DOHH2 (cell line): ENCODE results near the gene MAX.

ENCODE experiments used
- EZH2phosphoT487 ChIP-seq: fragments of 200-600 bp; sonication (generic); IDR thresholded peaks from 2 replicates; pipeline ENCODE4 v1.6.1; 2017; ENCODE audit warnings: borderline replicate concordance, mild to moderate bottlenecking, antibody characterized with exemption, low read length, moderate library complexity, mixed read lengths
- TF ChIP-seq, protein P1 (sequence below): fragments of 200-600 bp; sonication (generic); IDR thresholded peaks from one replicate; pipeline ENCODE4 v1.5.1; 2014; ENCODE audit warnings: antibody characterized with exemption, mild to moderate bottlenecking, low read depth, low read length; ENCODE audit not compliant: poor library complexity, severe bottlenecking

DNA sequence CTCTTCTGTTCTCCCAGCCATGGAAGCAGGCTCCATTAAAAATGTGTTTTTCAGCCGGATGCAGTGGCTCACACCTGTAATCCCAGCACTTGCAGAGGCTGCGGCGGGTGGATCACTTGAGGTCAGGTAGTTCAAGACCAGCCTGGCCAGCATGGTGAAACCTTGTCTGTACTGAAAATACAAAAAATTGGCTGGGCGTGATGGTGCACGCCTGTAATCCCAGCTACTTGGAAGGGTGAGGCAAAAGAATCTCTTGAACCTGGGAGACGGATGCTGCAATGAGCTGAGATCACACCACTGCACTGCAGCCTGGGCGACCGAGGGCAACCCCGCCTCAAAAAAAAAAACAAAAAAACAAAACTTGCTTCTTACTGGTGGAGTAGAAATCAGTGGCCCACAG is 75.8 kb downstream of the MAX start:
- TF ChIP-seq, protein P1, sequence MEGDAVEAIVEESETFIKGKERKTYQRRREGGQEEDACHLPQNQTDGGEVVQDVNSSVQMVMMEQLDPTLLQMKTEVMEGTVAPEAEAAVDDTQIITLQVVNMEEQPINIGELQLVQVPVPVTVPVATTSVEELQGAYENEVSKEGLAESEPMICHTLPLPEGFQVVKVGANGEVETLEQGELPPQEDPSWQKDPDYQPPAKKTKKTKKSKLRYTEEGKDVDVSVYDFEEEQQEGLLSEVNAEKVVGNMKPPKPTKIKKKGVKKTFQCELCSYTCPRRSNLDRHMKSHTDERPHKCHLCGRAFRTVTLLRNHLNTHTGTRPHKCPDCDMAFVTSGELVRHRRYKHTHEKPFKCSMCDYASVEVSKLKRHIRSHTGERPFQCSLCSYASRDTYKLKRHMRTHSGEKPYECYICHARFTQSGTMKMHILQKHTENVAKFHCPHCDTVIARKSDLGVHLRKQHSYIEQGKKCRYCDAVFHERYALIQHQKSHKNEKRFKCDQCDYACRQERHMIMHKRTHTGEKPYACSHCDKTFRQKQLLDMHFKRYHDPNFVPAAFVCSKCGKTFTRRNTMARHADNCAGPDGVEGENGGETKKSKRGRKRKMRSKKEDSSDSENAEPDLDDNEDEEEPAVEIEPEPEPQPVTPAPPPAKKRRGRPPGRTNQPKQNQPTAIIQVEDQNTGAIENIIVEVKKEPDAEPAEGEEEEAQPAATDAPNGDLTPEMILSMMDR, result no peak
- no peak for TF ChIP-seq EZH2phosphoT487
